Transverse colon (tissue), 4 donors: ENCODE measurements around the gene IFITM1.
"Not testable (repeated sequence)": the region's sequence is repeated elsewhere in the genome, so short reads cannot be mapped to it uniquely, and the experiment has no call there.

ENCODE experiments used
- EP300 ChIP-seq: sonication (generic); formaldehyde crosslinking; IDR thresholded peaks from one replicate; pipeline ENCODE4 v1.6.1; 2017; ENCODE audit warnings: antibody characterized with exemption, low read depth
- POLR2A ChIP-seq: fragments of 450-650 bp; IDR thresholded peaks from one replicate; pipeline ENCODE4 v1.6.1; 2016; ENCODE audit warnings: antibody characterized with exemption, mild to moderate bottlenecking, moderate library complexity
- POLR2AphosphoS5 ChIP-seq, 3 donors: sonication (generic); formaldehyde crosslinking; IDR thresholded peaks; one replicate each; pipeline ENCODE4 v1.6.1; 2016; ENCODE audit warnings: antibody characterized with exemption in 3 of 3
- TF ChIP-seq, protein P1 (sequence below), 5 experiments: fragments of 200-600 bp in 3 of 5; fragments of 450-650 bp in 2 of 5; sonication (generic) in 3 of 5; IDR thresholded peaks; 1 replicate in 2 of 5; 2 replicates in 3 of 5; pipeline ENCODE4 v1.5.1; 2016 to 2017; ENCODE audit warnings: antibody characterized with exemption in 5 of 5, inconsistent platforms in 3 of 5, mild to moderate bottlenecking in 2 of 5, moderate library complexity in 1 of 5

DNA sequence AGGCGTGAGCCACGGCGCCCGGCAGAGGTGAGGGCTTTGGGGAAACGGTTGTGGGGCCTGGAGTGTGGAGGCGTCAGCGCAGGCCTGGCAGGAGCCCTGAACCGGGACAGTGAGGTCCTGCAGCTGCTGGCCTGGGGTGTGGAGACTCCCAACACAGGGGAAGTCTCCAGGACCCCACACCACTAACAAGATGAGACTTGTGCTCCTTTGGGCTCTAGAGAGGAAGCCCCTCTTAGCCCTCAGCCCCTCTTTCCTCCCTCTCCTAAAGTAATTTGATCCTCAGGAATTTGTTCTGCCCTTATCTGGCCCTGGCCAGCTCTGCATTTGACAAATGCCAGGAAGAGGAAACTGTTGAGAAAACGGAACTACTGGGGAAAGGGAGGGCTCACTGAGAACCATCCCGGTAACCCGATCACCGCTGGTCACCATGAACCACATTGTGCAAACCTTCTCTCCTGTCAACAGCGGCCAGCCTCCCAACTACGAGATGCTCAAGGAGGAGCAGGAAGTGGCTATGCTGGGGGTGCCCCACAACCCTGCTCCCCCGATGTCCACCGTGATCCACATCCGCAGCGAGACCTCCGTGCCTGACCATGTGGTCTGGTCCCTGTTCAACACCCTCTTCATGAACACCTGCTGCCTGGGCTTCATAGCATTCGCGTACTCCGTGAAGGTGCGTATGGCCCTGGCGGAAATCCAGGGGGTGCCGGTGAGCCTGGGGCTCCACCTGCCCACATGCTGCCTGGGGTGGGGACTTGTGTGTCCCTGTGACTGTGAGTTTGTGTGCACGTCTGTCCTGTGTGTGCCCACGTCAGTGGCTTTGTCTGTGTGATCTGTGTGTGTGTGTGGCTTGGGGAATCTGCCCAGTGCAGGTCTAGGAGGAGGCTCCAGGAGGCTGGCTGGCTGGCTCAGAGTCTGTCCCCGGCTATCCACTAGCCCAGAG lies 5.8 kb upstream of the IFITM1 start, which contains the start of gene IFITM2:
- TF ChIP-seq, protein P1, sequence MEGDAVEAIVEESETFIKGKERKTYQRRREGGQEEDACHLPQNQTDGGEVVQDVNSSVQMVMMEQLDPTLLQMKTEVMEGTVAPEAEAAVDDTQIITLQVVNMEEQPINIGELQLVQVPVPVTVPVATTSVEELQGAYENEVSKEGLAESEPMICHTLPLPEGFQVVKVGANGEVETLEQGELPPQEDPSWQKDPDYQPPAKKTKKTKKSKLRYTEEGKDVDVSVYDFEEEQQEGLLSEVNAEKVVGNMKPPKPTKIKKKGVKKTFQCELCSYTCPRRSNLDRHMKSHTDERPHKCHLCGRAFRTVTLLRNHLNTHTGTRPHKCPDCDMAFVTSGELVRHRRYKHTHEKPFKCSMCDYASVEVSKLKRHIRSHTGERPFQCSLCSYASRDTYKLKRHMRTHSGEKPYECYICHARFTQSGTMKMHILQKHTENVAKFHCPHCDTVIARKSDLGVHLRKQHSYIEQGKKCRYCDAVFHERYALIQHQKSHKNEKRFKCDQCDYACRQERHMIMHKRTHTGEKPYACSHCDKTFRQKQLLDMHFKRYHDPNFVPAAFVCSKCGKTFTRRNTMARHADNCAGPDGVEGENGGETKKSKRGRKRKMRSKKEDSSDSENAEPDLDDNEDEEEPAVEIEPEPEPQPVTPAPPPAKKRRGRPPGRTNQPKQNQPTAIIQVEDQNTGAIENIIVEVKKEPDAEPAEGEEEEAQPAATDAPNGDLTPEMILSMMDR (IDR thresholded peaks at IDR 0.05): not testable (repeated sequence)
- peak; percentile 60 for TF ChIP-seq EP300
- peak; percentile 60 for TF ChIP-seq POLR2A
- TF ChIP-seq POLR2AphosphoS5 (IDR thresholded peaks at IDR 0.05): peak; percentile 78 to 85 (median 83)
